Heart left ventricle (tissue), 13 donors: Measurements from ENCODE around the gene CCDC87.
A peak's percentile ranks its signal among the peaks of the same experiment; 100 is the strongest.

Experiments
- CTCF ChIP-seq, 12 donors: fragments of 200-600 bp; sonication (generic) in 4 of 12; IDR thresholded peaks; one replicate each; pipeline versions ENCODE4 v1.5.0 to v1.8.0; 2018 to 2022; ENCODE audit warnings: antibody characterized with exemption in 12 of 12, mild to moderate bottlenecking in 5 of 12
- POLR2A ChIP-seq, 2 donors: fragments of 450-650 bp; IDR thresholded peaks; one replicate each; pipeline ENCODE4 v1.6.1; 2017; ENCODE audit warnings: antibody characterized with exemption in 2 of 2, mild to moderate bottlenecking in 2 of 2, moderate library complexity in 2 of 2
- donor health status: ischemic (EF 13 %, LVEDD 7.1; RV severe dilation, severe dysfunction).
- donor health status: DM: no; HTN: yes; CAD: no.
- donor health status: DM: no; HTN: no; CAD: no.
- donor health status: ischemic (EF 25% LVEDD 6.9; RV normal size, moderate dysfunction).
- donor health status: ischemic (EF 25% LVEDD 5.7; RV mildly dilated, moderate dysfunction).
- donor health status: ischemic (EF 35%, LVEDD 5.7; RV mildly dilated, moderate dysfunction).
- donor health status: nonischemic (EF 11% LVEDD 7.7; RV severe dilation, severe dysfunction).
- donor health status: DM: yes; HTN: yes; CAD: no.
- donor health status: PGD.
- donor health status: ischemic (EF 29% LVEDD 5.4; RV normal size, mild dysfunction).
- donor health status: nonischemic (EF 23%, LVEDD 6.1; RV moderate dilation, normal function).

GRCh38 chr11:66545701-66546367 lies 47.0 kb downstream of the CCDC87 start, which contains the start of gene ZDHHC24:
- TF ChIP-seq CTCF (IDR thresholded peaks at IDR 0.05): peak in 1 of 12 donors; percentile 9
- peak in 1 of 2 donors; percentile 78 for TF ChIP-seq POLR2A (IDR thresholded peaks at IDR 0.05)
